SK-N-MC (cell line): ENCODE measurements around the gene NCAM2.

Experiments
- EZH2 ChIP-seq: fragments of 200-600 bp; sonication (generic); IDR thresholded peaks from one replicate; pipeline ENCODE4 v1.6.1; 2017; ENCODE audit warnings: antibody characterized with exemption
- POLR2AphosphoS5 ChIP-seq: IDR thresholded peaks from 2 replicates; pipeline ENCODE4 v1.6.1; 2012; ENCODE audit warnings: mild to moderate bottlenecking, low read depth, low read length, borderline replicate concordance

GRCh38 chr21:21018821-21019220 lies 20.6 kb downstream of the NCAM2 start:
- TF ChIP-seq EZH2 (no peak), POLR2AphosphoS5 (no peak)
